ENCODE measurements around the gene OR5D16. TPM values are rescaled to one million over a fixed set of nuclear protein-coding genes. Genes with fewer than 3 reads are reported as not detected.

OR5D16 gene
- not detected in 2 replicates for total RNA-seq

DNA sequence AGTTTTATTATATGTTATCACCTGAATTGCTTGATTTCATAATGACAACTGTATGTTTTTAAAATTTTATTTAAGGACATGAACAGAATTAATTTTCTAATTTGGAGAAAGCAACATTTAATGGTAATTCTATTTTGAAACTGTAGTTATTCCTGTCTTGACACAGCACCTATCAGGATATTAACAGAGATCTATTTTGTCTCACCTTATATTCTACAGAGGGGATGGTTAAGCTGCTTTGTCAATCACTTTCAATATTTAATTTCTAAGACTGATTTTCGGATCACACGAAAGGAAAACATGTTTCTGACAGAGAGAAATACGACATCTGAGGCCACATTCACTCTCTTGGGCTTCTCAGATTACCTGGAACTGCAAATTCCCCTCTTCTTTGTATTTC is at the start of gene OR5D16:
TSS of gene OR5D16 (plus strand) at position 301 of the 400 bp plus-strand sequence. CDS start at position 301, 0 bp downstream.

DNA sequence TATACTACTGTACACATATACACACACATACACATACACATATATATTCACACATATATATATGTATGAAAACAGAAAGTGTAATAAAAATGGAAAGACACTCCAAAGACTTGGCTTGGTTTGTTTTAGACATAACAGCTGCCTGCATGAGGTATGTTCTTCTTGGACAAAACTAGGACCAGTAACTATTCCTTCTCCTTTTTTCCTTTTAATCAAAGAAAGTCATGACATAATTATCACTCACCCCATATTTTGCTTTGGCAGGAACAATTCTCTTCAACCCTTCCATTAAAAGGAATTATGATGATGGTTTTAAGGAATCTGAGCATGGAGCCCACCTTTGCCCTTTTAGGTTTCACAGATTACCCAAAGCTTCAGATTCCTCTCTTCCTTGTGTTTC is 43.3 kb upstream of the OR5D16 start, which contains the start of gene OR5D14:
TSS of gene OR5D14 (plus strand) at position 301 of the 400 bp plus-strand sequence. CDS start at position 301, 0 bp downstream.

GRCh38 chr11:55811067-55811466 is 27.5 kb upstream of the OR5D16 start, which contains the start of gene OR5L1:
Gene OR5L1 (plus strand): TSS chr11:55811367. CDS start chr11:55811467, 100 bp downstream.

GRCh38 chr11:55819330-55819729 is 19.2 kb upstream of the OR5D16 start, which contains the start of gene OR5D18:
Gene OR5D18 (plus strand): TSS chr11:55819630. CDS start chr11:55819630, 0 bp downstream.

GRCh38 chr11:55826919-55827318 is 11.6 kb upstream of the OR5D16 start, which contains the start of gene OR5L2:
Gene OR5L2 (plus strand): TSS chr11:55827219. CDS start chr11:55827219, 0 bp downstream.

GRCh38 chr11:55882997-55883396 is 44.4 kb downstream of the OR5D16 start, which contains the start of gene TRIM51:
Gene TRIM51 (plus strand): TSS chr11:55883297. CDS start chr11:55885429, 2,132 bp downstream.

Other genes with a start within 250 kb of the OR5D16 start
- not detected in 2 replicates for gene OR4C11, start 231.1 kb upstream of the OR5D16 start, total RNA-seq
- gene OR4P4, start 203.6 kb upstream of the OR5D16 start, total RNA-seq = not detected in 2 replicates
- gene OR4S2, start 190.4 kb upstream of the OR5D16 start, total RNA-seq = not detected in 2 replicates
- not detected in 2 replicates for gene OR4C6, start 176.6 kb upstream of the OR5D16 start, total RNA-seq
- gene OR5D13, start 65.3 kb upstream of the OR5D16 start, total RNA-seq = not detected in 2 replicates
- gene OR5D14, start 43.2 kb upstream of the OR5D16 start, total RNA-seq = not detected in 2 replicates
- gene OR5L1, start 27.4 kb upstream of the OR5D16 start, total RNA-seq = not detected in 2 replicates
- gene OR5D18, start 19.1 kb upstream of the OR5D16 start, total RNA-seq = not detected in 2 replicates
- gene OR5L2, start 11.5 kb upstream of the OR5D16 start, total RNA-seq = not detected in 2 replicates
- not detected in 2 replicates for gene TRIM51, start 44.5 kb downstream of the OR5D16 start, total RNA-seq
- not detected in 2 replicates for gene OR5W2, start 75.8 kb downstream of the OR5D16 start, total RNA-seq
- gene OR5I1, start 97.6 kb downstream of the OR5D16 start, total RNA-seq = not detected in 2 replicates
- not detected in 2 replicates for gene OR10AG1, start 131.2 kb downstream of the OR5D16 start, total RNA-seq
- not detected in 2 replicates for gene OR5F1, start 155.9 kb downstream of the OR5D16 start, total RNA-seq
- gene OR5AS1, start 188.9 kb downstream of the OR5D16 start, total RNA-seq = not detected in 2 replicates

Data from nasal cavity respiratory epithelium epithelial cell of viscerocranial mucosa (primary cell).